Measurements from ENCODE around the gene MCF2L.

- TF ChIP-seq POLR2A (IDR thresholded peaks at IDR 0.05; ENCODE audit: low read depth, low read length) (no peak), POLR2AphosphoS5 (IDR thresholded peaks at IDR 0.05; ENCODE audit: low read depth, low read length) (no peak)
Measured at GRCh38 chr13:113001241-113002140, 32.5 kb downstream of the MCF2L start.
